NB4 (cell line): Measurements from ENCODE around the gene ITGA8.
"Not testable (repeated sequence)": the region's sequence is repeated elsewhere in the genome, so short reads cannot be mapped to it uniquely, and the experiment has no call there.

Source experiments
- CTCF ChIP-seq: IDR thresholded peaks from one replicate; pipeline ENCODE4 v1.5.1; 2012; ENCODE audit warnings: low read depth, low read length
- POLR2A ChIP-seq: IDR thresholded peaks from 2 replicates; pipeline ENCODE4 v1.6.1; 2011; ENCODE audit warnings: mild to moderate bottlenecking; ENCODE audit not compliant: insufficient read length; ENCODE audit errors: extremely low read depth

GRCh38 chr10:15534928-15535538 is 184.7 kb downstream of the ITGA8 start:
- TF ChIP-seq CTCF, POLR2A: not testable (repeated sequence)
